GM12878 (cell line): Measurements from ENCODE around the gene THSD4. TPM values are rescaled to one million over a fixed set of nuclear protein-coding genes. Genes with fewer than 3 reads are reported as not detected.

Source experiments
- ATAC-seq: fragments of 200-7000 bp; cut with Tn5 transposase; 3 replicates; pipeline ENCODE4 v1.9.1; 2020; ENCODE audit warnings: mild to moderate bottlenecking, moderate library complexity
- BruUV-seq: library from RNA; stranded (reverse); fragments of 400-500 nt; replicated peaks from 2 replicates; lab custom pipeline; 2021; lab: Mats Ljungman, UMichigan
- CTCF ChIA-PET: fragments of 300-600 bp; sonication (Branson Sonifier 250); formaldehyde crosslinking; extraction: SDS; loops from one replicate; lab custom pipeline; 2021; ENCODE audit warnings: inconsistent platforms; lab: Yijun Ruan, JAX
- POLR2A ChIA-PET: fragments of 350-600 bp; formaldehyde crosslinking; extraction: SDS; loops from one replicate; lab custom pipeline; 2021; ENCODE audit warnings: inconsistent platforms; lab: Charles Lee
- RAD21 ChIA-PET: fragments of 300-600 bp; sonication (Branson Sonifier 250); formaldehyde crosslinking; loops from one replicate; lab custom pipeline; 2023; ENCODE audit warnings: antibody characterized with exemption; ENCODE audit not compliant: unreplicated experiment; lab: Charles Lee
- SMC1A ChIA-PET: fragments of 300-600 bp; sonication (Branson Sonifier 250); formaldehyde crosslinking; loops from one replicate; lab custom pipeline; 2023; ENCODE audit not compliant: unreplicated experiment, uncharacterized antibody; lab: Charles Lee
- DNase-seq: peaks from one replicate; pipeline ENCODE4 v3.0.0-alpha.2; 2011; ENCODE audit warnings: low read depth, low spot score
- FAIRE-seq: peaks from 3 replicates; lab custom pipeline; 2011; peaks lifted over from hg19 to GRCh38; lab: Jason Lieb, UNC
- H2AFZ ChIP-seq: 2 replicates; pipeline ENCODE4 v1.6.0; 2011; ENCODE audit warnings: low read depth, low read length, control low read depth; ENCODE audit not compliant: control insufficient read depth
- H3K27ac ChIP-seq: 2 replicates; pipeline ENCODE4 v1.5.1; 2011; ENCODE audit warnings: control low read depth; ENCODE audit not compliant: control insufficient read depth, insufficient read depth
- H3K27me3 ChIP-seq, 2 experiments: replicated peaks in 1 of 2; 2 replicates each; pipeline versions ENCODE4 v1.6.0 to v1.6.1; 2011; ENCODE audit warnings: low read length in 1 of 2; ENCODE audit not compliant: control insufficient read depth in 2 of 2, insufficient read depth in 2 of 2
- H3K36me3 ChIP-seq, 2 experiments: 2 replicates each; pipeline ENCODE4 v1.5.1; 2011; ENCODE audit warnings: low read length in 1 of 2; ENCODE audit not compliant: control insufficient read depth in 2 of 2, insufficient read depth in 2 of 2
- H3K4me1 ChIP-seq: 2 replicates; pipeline ENCODE4 v1.6.1; 2011; ENCODE audit warnings: mild to moderate bottlenecking, low read length, moderate library complexity, mixed read lengths; ENCODE audit not compliant: control insufficient read depth, insufficient read depth
- H3K4me2 ChIP-seq: 2 replicates; pipeline ENCODE4 v1.6.0; 2011; ENCODE audit warnings: control low read depth; ENCODE audit not compliant: control insufficient read depth, insufficient read depth
- H3K4me3 ChIP-seq: fragments of 200-600 bp; sonication (generic); 2 replicates; pipeline ENCODE4 v1.5.1; 2016
- H3K79me2 ChIP-seq: 2 replicates; pipeline ENCODE4 v1.6.0; 2011; ENCODE audit warnings: low read length; ENCODE audit not compliant: control insufficient read depth, insufficient read depth
- H3K9ac ChIP-seq: 2 replicates; pipeline ENCODE4 v1.8.0; 2011; ENCODE audit warnings: low read length, control low read depth, mixed read lengths; ENCODE audit not compliant: control insufficient read depth, insufficient read depth
- H3K9me3 ChIP-seq: replicated peaks from 3 replicates; pipeline ENCODE4 v1.5.1; 2011; ENCODE audit warnings: mild to moderate bottlenecking, low read length; ENCODE audit not compliant: control insufficient read depth, insufficient read depth
- H4K20me1 ChIP-seq: 2 replicates; pipeline ENCODE4 v1.6.0; 2011; ENCODE audit not compliant: control insufficient read depth, insufficient read depth
- ATF7 ChIP-seq: fragments of 450-650 bp; IDR thresholded peaks from 2 replicates; pipeline ENCODE4 v1.6.1; 2016; ENCODE audit warnings: low read depth, mild to moderate bottlenecking
- CBX3 ChIP-seq: fragments of 200-600 bp; sonication (generic); IDR thresholded peaks from 2 replicates; pipeline ENCODE4 v1.6.1; 2016; ENCODE audit warnings: low read depth, borderline replicate concordance
- CREB1 ChIP-seq: IDR thresholded peaks from 2 replicates; pipeline ENCODE4 v1.6.1; 2012; ENCODE audit warnings: low read depth, mild to moderate bottlenecking, inconsistent platforms
- CTCF ChIP-seq, 3 experiments: IDR thresholded peaks in 2 of 3; conservative IDR thresholded peaks in 1 of 3; 2 replicates each; pipeline ENCODE4 v1.5.1; 2011; ENCODE audit warnings: low read depth in 3 of 3, low read length in 3 of 3, mild to moderate bottlenecking in 3 of 3, control low read depth in 2 of 3, moderate library complexity in 2 of 3, inconsistent platforms in 1 of 3, mixed read lengths in 1 of 3; ENCODE audit not compliant: control insufficient read depth in 2 of 3, insufficient read depth in 1 of 3; ENCODE audit errors: extremely low read depth in 1 of 3
- DPF2 ChIP-seq: fragments of 450-650 bp; IDR thresholded peaks from 2 replicates; pipeline ENCODE4 v1.6.1; 2017; ENCODE audit warnings: mild to moderate bottlenecking
- E4F1 ChIP-seq: fragments of 450-650 bp; IDR thresholded peaks from 2 replicates; pipeline ENCODE4 v1.6.1; 2018; ENCODE audit warnings: borderline replicate concordance, mild to moderate bottlenecking; ENCODE audit not compliant: partially characterized antibody
- MYC ChIP-seq: IDR thresholded peaks from 2 replicates; pipeline ENCODE4 v1.6.1; 2011; ENCODE audit warnings: mild to moderate bottlenecking, low read length, moderate library complexity, inconsistent platforms; ENCODE audit not compliant: insufficient read depth, insufficient replicate concordance, insufficient read length, severe bottlenecking
- NR2C2 ChIP-seq: IDR thresholded peaks from 2 replicates; pipeline ENCODE4 v1.6.1; 2011; ENCODE audit warnings: borderline replicate concordance, low read depth; ENCODE audit not compliant: control insufficient read depth, insufficient read length
- PAX5 ChIP-seq: IDR thresholded peaks from 2 replicates; pipeline ENCODE4 v1.6.1; 2011; ENCODE audit warnings: low read depth, low read length, borderline replicate concordance
- POLR2A ChIP-seq: IDR thresholded peaks from 2 replicates; pipeline ENCODE4 v1.6.1; 2011; ENCODE audit warnings: low read depth, mild to moderate bottlenecking, low read length
- RUNX3 ChIP-seq: IDR thresholded peaks from 2 replicates; pipeline ENCODE4 v1.6.1; 2012; ENCODE audit warnings: low read length, inconsistent platforms
- SREBF1 ChIP-seq: IDR thresholded peaks from 2 replicates; pipeline ENCODE4 v1.6.1; 2012; ENCODE audit warnings: mild to moderate bottlenecking, low read length
- SRF ChIP-seq, 2 experiments: IDR thresholded peaks; 2 replicates each; pipeline ENCODE4 v1.6.1; 2011; ENCODE audit warnings: low read depth in 2 of 2, low read length in 2 of 2, mild to moderate bottlenecking in 1 of 2, moderate library complexity in 1 of 2
- in situ Hi-C: fragments of 300-500 bp; cut with MboI; formaldehyde crosslinking; loops from 9 replicates; pipeline ENCODE4 v1.14.3; 2018; ENCODE audit warnings: mixed read lengths
- intact Hi-C: fragments of 100-400 bp; cut with micrococcal nuclease; formaldehyde crosslinking; loops from one replicate; pipeline ENCODE4 v1.14.2; 2022; ENCODE audit not compliant: unreplicated experiment
- polyA plus RNA-seq, 11 experiments: library from polyadenylated mRNA; depleted of rRNA in 4 of 11; unstranded in 6 of 11; stranded (reverse) in 5 of 11; fragments of >200 nt; fragmentation: Nextera tagmentation in 4 of 11; fragmentation: Illumina TruSeq in 1 of 11; extraction: Ambion mirVana in 4 of 11; extraction: Trizol in 1 of 11; gene quantifications; 1 replicate in 1 of 11; 2 replicates in 10 of 11; pipeline versions ENCODE4 v1.2.1 to v1.2.3, GENCODE V29; 2011 to 2016; ENCODE audit warnings: inconsistent platforms in 2 of 11, missing spikeins in 2 of 11, low read depth in 1 of 11
- total RNA-seq, 4 experiments: library from RNA; depleted of rRNA in 3 of 4; stranded (reverse); fragments of >200 nt in 3 of 4; fragmentation: Illumina TruSeq in 1 of 4; extraction: Trizol in 1 of 4; gene quantifications; 2 replicates each; pipeline versions ENCODE4 v1.2.1 to v1.2.3, GENCODE V29; 2013 to 2021

The THSD4 gene
- total and polyA plus RNA-seq, 10 of the 15 experiments (the other 5 are each of a cell fraction or from before 2014, with no cell fraction given) = 0.04 to 0.13 (median 0.05) TPM; not detected in 7

- TF ChIP-seq E4F1 (no peak), PAX5 (no peak), DPF2 (no peak), CBX3 (no peak), RUNX3 (no peak), SREBF1 (no peak), POLR2A (no peak)
Measured at GRCh38 chr15:71709808-71710418, 594.6 kb downstream of the THSD4 start (continued).

GRCh38 chr15:71712182-71712581 lies 596.9 kb downstream of the THSD4 start:
- intact Hi-C loops = no loop called here
- no TSS peak for BruUV-seq
- DNase-seq (no peak), ATAC-seq (no peak), FAIRE-seq (no peak)
- Histone ChIP-seq H3K9ac (no peak overlapping the region), H2AFZ (no peak overlapping the region), H3K4me1 (no peaks in the 10 kb centered on the region), H3K79me2 (no peaks in the 10 kb centered on the region), H4K20me1 (no peaks in the 10 kb centered on the region), H3K4me3 (no peak overlapping the region), H3K27ac (no peak overlapping the region), H3K36me3 (no peaks in the 10 kb centered on the region), H3K4me2 (no peak overlapping the region), H3K27me3 (peaks cover 0 to 1% of the 10 kb centered on the region in 2 experiments; a peak in 1 of 4 replicates), H3K9me3 (no peaks in the 10 kb centered on the region)
- ChIA-PET RAD21 (no interaction called here), CTCF (interaction anchor here (0.6 to 1.6 kb wide), 2 partner anchors 20 to 270 kb away, joined by 3 read pairs; no protein-coding TSS in a partner anchor), SMC1A (no interaction called here), POLR2A (no interaction called here)
- TF ChIP-seq MYC (no peak), NR2C2 (no peak), CTCF (IDR thresholded peaks at IDR 0.05 in 2 of 3, conservative IDR thresholded peaks at IDR 0.05 in 1 of 3; ENCODE audit: control insufficient read depth in 2 of 3, extremely low read depth in 1 of 3, insufficient read depth in 1 of 3, low read depth in 3 of 3, low read length in 3 of 3) (no peak), ATF7 (no peak), SRF (IDR thresholded peaks at IDR 0.05; ENCODE audit: low read depth in 2 of 2, low read length in 2 of 2) (no peak), CREB1 (no peak)
- in situ Hi-C loops = no loop called here
